Stimulated activated CD4-positive, alpha-beta T cell treated with anti-CD3 and anti-CD28 coated beads, Interleukin-4, amount 100 ng/mL, for 48 hours (primary cell): ENCODE results near the gene TEX22.
A peak's percentile ranks its signal among the peaks of the same experiment; 100 is the strongest.
"Not testable (repeated sequence)": the region's sequence is repeated elsewhere in the genome, so short reads cannot be mapped to it uniquely, and the experiment has no call there.

Source experiments
- DNase-seq, 2 donors: peaks; one replicate each; pipeline ENCODE4 v3.0.0-alpha.2; 2020; ENCODE audit warnings: low read depth in 2 of 2

TEX22 gene

GRCh38 chr14:105398044-105398725 is at the start of gene TEX22:
TSS of gene TEX22 (plus strand) at chr14:105398538. CDS start at chr14:105399341, 803 bp downstream.
- DNase-seq, result peak; percentile 92 to 95

GRCh38 chr14:105348945-105349699 is 49.2 kb upstream of the TEX22 start:
- DNase-seq, result no peak

GRCh38 chr14:105349992-105350391 is 48.3 kb upstream of the TEX22 start:
- DNase-seq, result no peak

- DNase-seq, result no peak
Observed at GRCh38 chr14:105350450-105351244, 47.7 kb upstream of the TEX22 start.

- no peak for DNase-seq
Observed at GRCh38 chr14:105351410-105351809, 46.9 kb upstream of the TEX22 start.

GRCh38 chr14:105351920-105352851 is 46.2 kb upstream of the TEX22 start:
- peak; percentile 79 to 83 for DNase-seq

- no peak for DNase-seq
Observed at GRCh38 chr14:105353136-105353535, 45.2 kb upstream of the TEX22 start.

GRCh38 chr14:105354541-105354940 is 43.8 kb upstream of the TEX22 start:
- DNase-seq, result no peak

GRCh38 chr14:105355049-105355575 is 43.2 kb upstream of the TEX22 start:
- DNase-seq, result no peak

GRCh38 chr14:105355850-105356604 is 42.3 kb upstream of the TEX22 start:
- no peak for DNase-seq

- DNase-seq, result no peak
Observed at GRCh38 chr14:105356927-105357326, 41.4 kb upstream of the TEX22 start.

- no peak for DNase-seq
Observed at GRCh38 chr14:105357626-105358025, 40.7 kb upstream of the TEX22 start.

- no peak for DNase-seq
Observed at GRCh38 chr14:105358140-105358846, 40.0 kb upstream of the TEX22 start.

- DNase-seq, result no peak
Observed at GRCh38 chr14:105358943-105359342, 39.4 kb upstream of the TEX22 start.

- not testable (repeated sequence) for DNase-seq
Observed at GRCh38 chr14:105361412-105361811, 36.9 kb upstream of the TEX22 start.

- DNase-seq, result peak in 1 of 2 donors; percentile 15
Observed at GRCh38 chr14:105363847-105364708, 34.3 kb upstream of the TEX22 start.

GRCh38 chr14:105365101-105365500 is 33.2 kb upstream of the TEX22 start:
- no peak for DNase-seq

GRCh38 chr14:105365681-105366080 is 32.7 kb upstream of the TEX22 start:
- no peak for DNase-seq
